ENCODE results near the gene HJURP.

GRCh38 chr2:233791151-233791882 is 63.0 kb downstream of the HJURP start:
- TF ChIP-seq GATA2 (IDR thresholded peaks at IDR 0.05; ENCODE audit: low read depth, low read length) (no peak), GATA3 (IDR thresholded peaks at IDR 0.05; ENCODE audit: low read depth, low read length) (no peak)

All from SH-SY5Y (cell line).